GM23338 (cell line): Measurements from ENCODE around the gene CHN2. TPM values are rescaled to one million over a fixed set of nuclear protein-coding genes. Genes with fewer than 3 reads are reported as not detected.

Source experiments
- ATAC-seq: fragments of 200-7000 bp; cut with Tn5 transposase; 3 replicates; pipeline ENCODE4 v1.9.1; 2020
- DNase-seq: peaks from one replicate; pipeline ENCODE4 v3.0.0-alpha.2; 2015; ENCODE audit warnings: low spot score
- H2AFZ ChIP-seq: fragments of 200-600 bp; sonication (generic); 2 replicates; pipeline ENCODE4 v1.8.0; 2016; ENCODE audit warnings: antibody characterized with exemption, mild to moderate bottlenecking, moderate library complexity
- H3F3A ChIP-seq: fragments of 200-600 bp; sonication (generic); replicated peaks from 2 replicates; pipeline ENCODE4 v1.8.0; 2017; ENCODE audit warnings: antibody characterized with exemption, mixed run types, low read depth
- H3K27ac ChIP-seq: fragments of 200-600 bp; sonication (generic); 2 replicates; pipeline ENCODE4 v1.6.1; 2016; ENCODE audit warnings: low read depth
- H3K27me3 ChIP-seq: fragments of 200-600 bp; sonication (generic); 2 replicates; pipeline ENCODE4 v1.8.0; 2016; ENCODE audit warnings: mild to moderate bottlenecking, mixed run types, moderate library complexity; ENCODE audit not compliant: insufficient read depth
- H3K36me3 ChIP-seq: fragments of 200-600 bp; sonication (generic); 2 replicates; pipeline ENCODE4 v1.8.0; 2016; ENCODE audit warnings: mild to moderate bottlenecking; ENCODE audit not compliant: insufficient read depth
- H3K4me1 ChIP-seq: fragments of 200-600 bp; sonication (generic); 2 replicates; pipeline ENCODE4 v1.8.0; 2016; ENCODE audit warnings: mild to moderate bottlenecking, moderate library complexity; ENCODE audit not compliant: insufficient read depth
- H3K4me2 ChIP-seq: fragments of 200-600 bp; sonication (generic); 2 replicates; pipeline ENCODE4 v1.7.1; 2017; ENCODE audit warnings: mixed run types
- H3K4me3 ChIP-seq: fragments of 200-600 bp; sonication (generic); 2 replicates; pipeline ENCODE4 v1.6.1; 2016; ENCODE audit warnings: mixed run types
- H3K79me2 ChIP-seq: fragments of 200-600 bp; sonication (generic); replicated peaks from 2 replicates; pipeline ENCODE4 v1.8.0; 2017; ENCODE audit warnings: mild to moderate bottlenecking; ENCODE audit not compliant: insufficient read depth
- H3K9me2 ChIP-seq: fragments of 200-600 bp; sonication (generic); 2 replicates; pipeline ENCODE4 v1.8.0; 2017; ENCODE audit not compliant: insufficient read depth
- H4K20me1 ChIP-seq: fragments of 200-600 bp; sonication (generic); replicated peaks from 2 replicates; pipeline ENCODE4 v1.8.0; 2017; ENCODE audit warnings: mild to moderate bottlenecking; ENCODE audit not compliant: insufficient read depth
- H3K27ac Mint-ChIP-seq: 2 replicates; pipeline ENCODE4 v1.8.0; 2020; ENCODE audit warnings: inconsistent platforms, mild to moderate bottlenecking, moderate library complexity, mixed read lengths
- H3K27me3 Mint-ChIP-seq: 3 replicates; pipeline ENCODE4 v1.8.0; 2022; ENCODE audit warnings: low read depth, mild to moderate bottlenecking, moderate library complexity, mixed read lengths, inconsistent platforms; ENCODE audit not compliant: insufficient read depth, poor library complexity
- H3K36me3 Mint-ChIP-seq: 3 replicates; pipeline ENCODE4 v1.8.0; 2021; ENCODE audit warnings: low read depth, mild to moderate bottlenecking, inconsistent platforms, moderate library complexity, mixed read lengths
- H3K4me1 Mint-ChIP-seq: 3 replicates; pipeline ENCODE4 v1.8.0; 2020; ENCODE audit warnings: mild to moderate bottlenecking, inconsistent platforms, mixed read lengths
- H3K4me3 Mint-ChIP-seq: 3 replicates; pipeline ENCODE4 v1.8.0; 2021; ENCODE audit warnings: moderate library complexity, mild to moderate bottlenecking, inconsistent platforms, mixed read lengths
- H3K9me3 Mint-ChIP-seq: 3 replicates; pipeline ENCODE4 v1.8.0; 2020; ENCODE audit warnings: moderate library complexity, mild to moderate bottlenecking, inconsistent platforms, mixed read lengths
- CREB1 ChIP-seq: fragments of 250-450 bp; sonication (Bioruptor Pico); IDR thresholded peaks from 2 replicates; pipeline ENCODE4 v1.5.0; 2020; ENCODE audit warnings: low read depth, mild to moderate bottlenecking, moderate library complexity
- EZH2 ChIP-seq: fragments of 200-600 bp; sonication (generic); IDR thresholded peaks from one replicate; pipeline ENCODE4 v1.8.0; 2017; ENCODE audit warnings: antibody characterized with exemption, mild to moderate bottlenecking, low read depth; ENCODE audit not compliant: unreplicated experiment
- EZH2phosphoT487 ChIP-seq: fragments of 200-600 bp; sonication (generic); IDR thresholded peaks from one replicate; pipeline ENCODE4 v1.8.1; 2018; ENCODE audit warnings: antibody characterized with exemption; ENCODE audit not compliant: unreplicated experiment
- NANOG ChIP-seq: IDR thresholded peaks from 2 replicates; pipeline ENCODE4 v1.6.1; 2016; ENCODE audit warnings: antibody characterized with exemption, borderline replicate concordance
- POLR2AphosphoS5 ChIP-seq: IDR thresholded peaks from 2 replicates; pipeline ENCODE4 v1.6.1; 2016; ENCODE audit warnings: antibody characterized with exemption, low read depth
- REST ChIP-seq: IDR thresholded peaks from one replicate; pipeline ENCODE4 v1.6.1; 2018; ENCODE audit warnings: antibody characterized with exemption; ENCODE audit not compliant: unreplicated experiment
- STAT1 ChIP-seq: IDR thresholded peaks from one replicate; pipeline ENCODE4 v1.6.1; 2016; ENCODE audit warnings: antibody characterized with exemption; ENCODE audit not compliant: unreplicated experiment
- ZNF114 ChIP-seq: fragments of 250-450 bp; sonication (Bioruptor Pico); IDR thresholded peaks from 2 replicates; pipeline ENCODE4 v1.5.0; 2020; ENCODE audit warnings: mild to moderate bottlenecking, moderate library complexity
- ZNF331 ChIP-seq: fragments of 250-450 bp; sonication (Bioruptor Pico); IDR thresholded peaks from 2 replicates; pipeline ENCODE4 v1.5.0; 2020; ENCODE audit warnings: low read depth, mild to moderate bottlenecking, moderate library complexity
- ZNF462 ChIP-seq: fragments of 250-450 bp; sonication (Bioruptor Pico); IDR thresholded peaks from 2 replicates; pipeline ENCODE4 v1.5.0; 2020; ENCODE audit warnings: mild to moderate bottlenecking, moderate library complexity
- polyA plus RNA-seq: library from polyadenylated mRNA; unstranded; fragments of >200 nt; fragmentation: Nextera tagmentation; extraction: Ambion mirVana; gene quantifications from 2 replicates; pipeline ENCODE4 v1.2.1, GENCODE V29; 2016
- total RNA-seq: library from RNA; depleted of rRNA; stranded (reverse); fragments of >200 nt; shearing (Covaris generic); gene quantifications from 2 replicates; pipeline ENCODE4 v1.2.3, GENCODE V29; 2014
- TF ChIP-seq, protein P1 (sequence below), 2 experiments: fragments of 200-600 bp in 1 of 2; sonication (generic) in 1 of 2; conservative IDR thresholded peaks; 2 replicates each; pipeline versions ENCODE4 v1.5.1 to v1.6.1; 2016 to 2017; ENCODE audit warnings: antibody characterized with exemption in 2 of 2, low read depth in 2 of 2, mild to moderate bottlenecking in 2 of 2, moderate library complexity in 1 of 2
- TF ChIP-seq, protein P2 (sequence below): IDR thresholded peaks from 2 replicates; pipeline ENCODE4 v1.6.1; 2016; ENCODE audit warnings: antibody characterized with exemption

Gene CHN2
- total and polyA plus RNA-seq, 2 experiments from 2014 or later = 6.1 to 7.5 TPM

GRCh38 chr7:29247963-29248236 lies 53.3 kb downstream of the CHN2 start:
- no peaks in the 10 kb centered on the region for H3K9me2 ChIP-seq
- H3K36me3 ChIP-seq = no peaks in the 10 kb centered on the region
- no peak overlapping the region for H3K4me3 ChIP-seq
- H3K79me2 ChIP-seq = no peaks in the 10 kb centered on the region
- H3K36me3 Mint-ChIP-seq = no peaks in the 10 kb centered on the region
- TF ChIP-seq ZNF462 (CRISPR knock-in tag) (no peak), REST (no peak), ZNF331 (CRISPR knock-in tag) (no peak), POLR2AphosphoS5 (no peak), ZNF114 (CRISPR knock-in tag) (no peak), NANOG (no peak), STAT1 (no peak), EZH2phosphoT487 (no peak), CREB1 (CRISPR knock-in tag) (no peak), EZH2 (no peak)
- TF ChIP-seq, protein P1, sequence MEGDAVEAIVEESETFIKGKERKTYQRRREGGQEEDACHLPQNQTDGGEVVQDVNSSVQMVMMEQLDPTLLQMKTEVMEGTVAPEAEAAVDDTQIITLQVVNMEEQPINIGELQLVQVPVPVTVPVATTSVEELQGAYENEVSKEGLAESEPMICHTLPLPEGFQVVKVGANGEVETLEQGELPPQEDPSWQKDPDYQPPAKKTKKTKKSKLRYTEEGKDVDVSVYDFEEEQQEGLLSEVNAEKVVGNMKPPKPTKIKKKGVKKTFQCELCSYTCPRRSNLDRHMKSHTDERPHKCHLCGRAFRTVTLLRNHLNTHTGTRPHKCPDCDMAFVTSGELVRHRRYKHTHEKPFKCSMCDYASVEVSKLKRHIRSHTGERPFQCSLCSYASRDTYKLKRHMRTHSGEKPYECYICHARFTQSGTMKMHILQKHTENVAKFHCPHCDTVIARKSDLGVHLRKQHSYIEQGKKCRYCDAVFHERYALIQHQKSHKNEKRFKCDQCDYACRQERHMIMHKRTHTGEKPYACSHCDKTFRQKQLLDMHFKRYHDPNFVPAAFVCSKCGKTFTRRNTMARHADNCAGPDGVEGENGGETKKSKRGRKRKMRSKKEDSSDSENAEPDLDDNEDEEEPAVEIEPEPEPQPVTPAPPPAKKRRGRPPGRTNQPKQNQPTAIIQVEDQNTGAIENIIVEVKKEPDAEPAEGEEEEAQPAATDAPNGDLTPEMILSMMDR (conservative IDR thresholded peaks at IDR 0.05; ENCODE audit: low read depth in 2 of 2) = no peak
- TF ChIP-seq, protein P2, sequence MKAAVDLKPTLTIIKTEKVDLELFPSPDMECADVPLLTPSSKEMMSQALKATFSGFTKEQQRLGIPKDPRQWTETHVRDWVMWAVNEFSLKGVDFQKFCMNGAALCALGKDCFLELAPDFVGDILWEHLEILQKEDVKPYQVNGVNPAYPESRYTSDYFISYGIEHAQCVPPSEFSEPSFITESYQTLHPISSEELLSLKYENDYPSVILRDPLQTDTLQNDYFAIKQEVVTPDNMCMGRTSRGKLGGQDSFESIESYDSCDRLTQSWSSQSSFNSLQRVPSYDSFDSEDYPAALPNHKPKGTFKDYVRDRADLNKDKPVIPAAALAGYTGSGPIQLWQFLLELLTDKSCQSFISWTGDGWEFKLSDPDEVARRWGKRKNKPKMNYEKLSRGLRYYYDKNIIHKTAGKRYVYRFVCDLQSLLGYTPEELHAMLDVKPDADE = no peak
- H3K4me1 ChIP-seq = peaks cover 14% of the 10 kb centered on the region; the same call in 1 of the 2 replicates
- peaks cover 3% of the 10 kb centered on the region for H3K27me3 Mint-ChIP-seq
- no peak overlapping the region for H3K4me3 Mint-ChIP-seq
- H4K20me1 ChIP-seq = no peaks in the 10 kb centered on the region
- H3K27ac Mint-ChIP-seq = no peak overlapping the region
- no peak overlapping the region for H3K4me2 ChIP-seq
- H2AFZ ChIP-seq = no peak overlapping the region
- H3K27ac ChIP-seq = no peak overlapping the region
- no peaks in the 10 kb centered on the region for H3F3A ChIP-seq
- H3K4me1 Mint-ChIP-seq = peaks cover 16% of the 10 kb centered on the region
- H3K27me3 ChIP-seq = no peaks in the 10 kb centered on the region
- H3K9me3 Mint-ChIP-seq = no peaks in the 10 kb centered on the region
- ATAC-seq = no peak
- no peak for DNase-seq
